ENCODE results near the gene PDLIM5.

Gene PDLIM5

DNA sequence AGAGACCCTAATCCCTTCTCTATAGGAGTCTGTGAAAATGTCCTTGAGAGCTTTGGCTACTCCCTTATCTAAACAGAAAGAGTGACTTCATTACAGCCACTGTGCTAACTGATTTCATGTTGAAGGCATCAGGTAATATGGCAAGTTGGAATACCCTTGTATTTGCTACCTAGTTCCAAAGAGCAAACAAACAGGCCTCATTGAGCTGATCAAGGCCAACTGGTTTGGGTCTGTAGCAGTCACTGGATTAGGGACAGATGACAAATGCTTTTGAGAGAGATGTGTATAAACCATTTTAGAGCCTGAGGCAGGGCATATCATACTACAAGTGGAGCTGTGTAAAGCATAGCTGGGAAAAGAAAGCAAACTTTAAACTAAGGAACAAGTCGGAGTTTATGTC lies 22.9 kb upstream of the PDLIM5 start:
- no peak for DNase-seq

- no peak for DNase-seq
Observed at GRCh38 chr4:94430406-94430805, 21.3 kb upstream of the PDLIM5 start.

- DNase-seq, result no peak
Observed at GRCh38 chr4:94431388-94431787, 20.4 kb upstream of the PDLIM5 start.

- DNase-seq, result no peak
Observed at GRCh38 chr4:94434505-94434904, 17.2 kb upstream of the PDLIM5 start.

DNA sequence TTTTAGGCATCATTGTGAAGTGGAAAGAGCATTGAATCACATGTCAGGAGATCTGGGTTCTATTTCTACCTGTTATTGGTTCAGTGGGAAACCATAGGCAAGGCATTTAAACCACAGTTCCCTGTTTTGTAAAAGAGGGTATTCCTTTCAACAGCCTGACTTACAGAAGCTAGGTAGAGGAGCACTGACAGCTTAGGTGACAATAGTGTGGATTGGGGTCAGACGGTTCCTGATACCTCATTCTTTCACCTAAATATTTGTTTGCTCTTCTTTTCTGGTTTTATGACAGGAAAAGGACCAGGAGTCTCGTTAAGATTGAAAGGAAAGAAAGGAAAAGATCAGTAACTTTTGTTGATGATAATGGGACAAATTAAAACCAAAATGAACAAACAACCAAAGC lies 15.9 kb upstream of the PDLIM5 start:
- DNase-seq, result no peak

- DNase-seq, result no peak
Observed at GRCh38 chr4:94436512-94436911, 15.2 kb upstream of the PDLIM5 start.

- no peak for DNase-seq
Observed at GRCh38 chr4:94439606-94440005, 12.1 kb upstream of the PDLIM5 start.

DNA sequence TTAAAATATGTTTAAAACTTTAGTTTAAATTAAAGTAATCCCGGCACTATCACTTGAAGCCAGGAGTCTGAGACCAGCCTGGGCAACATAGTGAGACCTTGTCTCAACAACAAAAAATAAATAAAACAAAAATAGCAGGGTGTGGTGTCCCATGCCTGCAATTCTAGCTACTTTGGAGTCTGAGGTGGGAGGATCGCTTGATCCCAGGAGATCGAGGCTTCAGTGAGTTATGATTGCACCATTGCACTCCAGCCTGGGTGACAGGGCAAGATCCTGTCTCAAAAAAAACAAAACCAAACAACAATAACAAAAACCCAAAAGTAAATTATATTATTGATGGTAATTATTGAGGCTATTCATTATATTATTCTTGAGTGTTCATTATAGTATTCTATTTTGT lies 9.9 kb upstream of the PDLIM5 start:
- no peak for DNase-seq

GRCh38 chr4:94442251-94442650 lies 9.5 kb upstream of the PDLIM5 start:
- DNase-seq, result peak in 1 of 2 experiments; percentile 35

DNA sequence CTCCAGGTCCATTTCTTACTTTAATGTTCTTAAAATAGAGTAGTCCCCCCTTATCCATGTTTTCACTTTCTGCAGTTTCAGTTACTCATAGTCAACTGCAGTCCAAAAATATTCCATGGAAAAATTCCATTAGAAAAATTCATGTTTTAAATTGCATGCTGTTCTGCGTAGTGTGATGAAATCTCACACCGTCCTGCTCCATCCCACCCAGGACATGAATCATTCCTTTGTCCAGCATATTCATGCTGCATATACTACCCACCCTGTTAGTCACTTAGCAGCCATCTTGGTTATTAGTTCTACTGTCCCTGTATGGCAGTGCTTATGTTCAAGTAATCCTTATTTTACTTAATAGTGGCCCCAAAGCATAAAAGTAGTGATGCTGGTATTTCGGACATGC lies 5.4 kb upstream of the PDLIM5 start:
- no peak for DNase-seq

DNA sequence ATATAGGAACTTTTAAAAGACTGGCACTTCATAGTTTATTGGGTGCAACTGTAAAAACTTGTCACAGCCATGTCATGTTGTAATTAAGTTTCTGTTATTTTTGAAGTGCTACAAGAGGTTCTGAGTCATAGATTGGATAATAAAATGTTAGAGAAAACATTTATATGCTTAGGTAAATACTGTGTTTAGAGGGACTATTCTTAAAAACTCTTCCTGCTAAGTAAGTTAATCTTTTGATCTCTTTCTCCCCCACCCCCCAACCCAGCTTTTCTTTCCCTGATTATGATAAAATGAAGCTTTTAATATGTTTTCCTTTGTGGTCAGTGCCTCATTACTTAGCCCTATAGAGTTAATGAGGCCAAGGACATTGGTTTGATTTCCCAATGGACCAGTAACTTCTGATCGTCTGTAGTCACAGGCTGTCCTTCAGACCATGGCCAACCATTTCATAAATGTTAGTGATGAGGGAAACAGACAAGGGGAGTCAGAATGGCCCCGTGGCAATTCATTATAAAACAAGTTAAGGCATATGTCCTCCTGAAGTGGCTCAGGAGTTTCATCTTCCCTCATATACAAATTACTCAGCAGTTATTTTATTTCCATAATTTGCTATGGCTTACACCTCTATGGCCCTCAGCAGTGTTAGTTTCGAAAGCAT lies 3.9 kb upstream of the PDLIM5 start:
- no peak for DNase-seq

DNA sequence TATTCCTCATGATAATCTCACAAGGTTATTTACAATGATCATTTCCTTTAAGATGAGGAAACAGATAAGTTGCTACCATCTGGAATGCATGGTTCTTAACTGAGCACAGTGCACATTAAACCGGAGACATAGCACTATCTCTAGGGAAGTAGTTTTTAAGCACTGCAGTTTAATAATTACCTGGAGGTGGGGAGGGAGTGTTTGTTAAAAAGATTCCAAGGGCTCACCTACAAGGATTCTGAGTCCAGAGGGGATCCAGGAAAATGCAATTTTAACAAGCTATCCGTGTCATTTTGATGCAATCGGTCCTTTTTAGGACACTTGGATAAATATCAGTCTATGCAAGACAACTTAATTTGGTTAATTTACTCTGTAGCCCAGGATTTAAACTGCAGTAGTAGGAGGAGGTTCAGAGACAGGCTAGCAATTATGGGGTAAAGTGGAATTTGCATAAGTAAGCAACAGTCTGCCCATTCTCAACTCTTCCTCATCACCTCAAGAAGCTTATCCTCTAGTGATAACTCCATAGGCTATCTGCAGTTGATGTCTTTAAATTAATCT lies 2.8 kb upstream of the PDLIM5 start:
- DNase-seq, result no peak

- DNase-seq, result no peak
Observed at GRCh38 chr4:94451051-94451694, 569 bp upstream of the PDLIM5 start.

DNA sequence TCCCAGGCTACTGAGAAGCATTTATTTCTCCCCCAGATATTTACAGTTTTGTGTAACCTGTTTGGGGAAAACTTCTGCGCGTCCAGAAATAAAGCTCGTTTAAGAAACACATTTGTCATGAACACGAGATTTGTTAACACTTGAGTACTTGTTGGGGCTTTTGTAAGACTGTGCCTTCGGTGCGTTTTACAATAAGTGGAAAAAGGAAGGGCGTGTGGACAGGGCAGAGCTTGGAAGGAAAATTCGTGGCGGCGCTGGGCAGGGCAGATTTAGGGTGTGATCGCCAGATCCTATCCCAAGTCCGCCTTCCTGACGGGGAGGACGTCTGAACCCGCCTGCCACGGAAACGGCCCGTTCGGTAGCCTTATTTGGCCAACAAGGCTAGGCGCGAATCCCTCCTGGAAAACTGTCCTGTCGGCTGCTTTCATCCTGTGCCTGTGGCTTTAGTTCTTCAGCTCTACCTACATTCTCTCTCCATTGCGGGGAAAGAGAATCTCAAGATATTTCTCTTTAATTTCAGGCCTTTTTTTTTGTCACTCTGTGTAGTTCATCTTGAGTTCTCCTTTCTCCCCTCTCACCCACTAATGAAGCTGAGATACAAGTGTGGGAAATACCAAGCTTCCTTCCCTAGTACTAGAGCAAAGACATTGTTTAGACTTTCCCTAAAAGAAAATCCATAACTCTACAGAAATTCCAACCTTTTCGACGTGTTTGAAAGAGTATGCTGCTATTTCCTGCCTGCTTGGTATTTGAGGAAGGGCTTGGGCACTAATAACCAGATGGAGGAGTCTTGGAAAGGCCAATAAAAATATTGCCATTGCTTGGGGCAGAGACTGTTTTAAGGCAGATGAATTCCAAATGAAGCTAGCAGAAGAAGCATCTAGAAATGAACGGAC lies 982 bp downstream of the PDLIM5 start:
- DNase-seq, result peak; percentile 29 to 43

GRCh38 chr4:94453391-94453963 lies 1.7 kb downstream of the PDLIM5 start:
- no peak for DNase-seq

- DNase-seq, result no peak
Observed at GRCh38 chr4:94454405-94454804, 2.7 kb downstream of the PDLIM5 start.

GRCh38 chr4:94455081-94455480 lies 3.3 kb downstream of the PDLIM5 start:
- DNase-seq, result no peak

DNA sequence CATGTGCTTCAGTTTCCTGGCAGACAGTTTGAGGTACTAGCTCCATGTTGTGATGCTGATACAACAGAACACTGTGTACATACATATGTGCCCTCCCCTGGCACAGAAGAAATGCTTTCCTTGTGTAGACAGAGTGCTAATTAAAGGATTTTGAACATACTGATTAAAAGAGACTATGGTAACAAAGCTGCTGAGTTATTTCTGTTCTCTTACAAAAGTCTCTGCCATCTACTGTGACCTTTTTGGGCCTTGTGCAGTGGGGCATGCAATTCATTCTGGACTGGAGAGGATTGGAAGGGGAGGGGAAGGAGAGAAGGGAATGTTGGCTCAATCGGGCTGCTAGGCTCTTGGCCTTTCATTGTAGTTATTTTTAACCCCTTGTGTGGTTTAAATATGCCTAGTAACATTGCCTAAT lies 6.0 kb downstream of the PDLIM5 start:
- DNase-seq, result peak; percentile 31 to 43

DNA sequence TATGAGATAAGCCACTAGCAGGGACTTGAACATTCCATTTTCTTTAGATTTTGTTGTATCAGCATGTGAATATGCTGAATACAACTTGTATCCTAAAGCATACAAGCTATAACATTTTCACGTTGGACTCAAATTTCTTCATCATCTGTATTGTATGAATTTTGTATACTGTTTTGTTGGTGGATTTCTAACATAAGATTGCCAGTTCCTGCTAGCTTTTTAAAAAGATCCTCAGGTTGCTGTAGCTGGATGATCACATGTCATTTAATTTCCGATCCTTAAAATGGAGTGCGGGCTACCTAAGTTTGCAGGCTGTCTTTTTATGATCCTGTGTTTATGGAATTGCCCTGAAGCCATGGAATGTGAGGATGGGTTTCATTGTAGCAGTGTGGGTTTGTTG lies 6.9 kb downstream of the PDLIM5 start:
- no peak for DNase-seq

GRCh38 chr4:94459462-94460161 lies 7.9 kb downstream of the PDLIM5 start:
- DNase-seq, result no peak

DNA sequence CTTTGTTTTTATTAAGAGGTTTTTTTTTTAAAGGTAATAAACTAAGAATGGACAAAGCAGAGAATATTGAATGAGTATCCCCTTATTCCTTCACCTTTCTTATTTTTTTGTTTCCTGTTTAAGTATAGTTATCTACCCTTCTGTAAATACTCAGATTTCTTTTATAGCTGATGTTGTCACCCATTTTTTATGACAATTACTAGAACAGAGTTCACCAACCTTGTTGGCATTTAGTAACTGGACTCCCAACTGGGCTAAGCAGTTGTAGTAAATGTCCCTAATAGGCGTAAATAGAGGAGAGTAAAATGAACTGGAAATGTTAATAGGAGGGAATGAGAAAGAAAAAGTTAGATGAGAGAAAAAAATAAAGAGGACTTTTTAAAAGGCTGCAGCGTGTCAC lies 9.8 kb downstream of the PDLIM5 start:
- DNase-seq, result no peak

- no peak for DNase-seq
Observed at GRCh38 chr4:94462572-94462971, 10.8 kb downstream of the PDLIM5 start.

GRCh38 chr4:94463771-94464170 lies 12.0 kb downstream of the PDLIM5 start:
- no peak for DNase-seq
